Ecto neural progenitor cell (in vitro differentiated cells): ENCODE data around the gene LGMN.
A peak's percentile ranks its signal among the peaks of the same experiment; 100 is the strongest.
"Not testable (repeated sequence)": the region's sequence is repeated elsewhere in the genome, so short reads cannot be mapped to it uniquely, and the experiment has no call there.

Experiments
- DNase-seq: peaks from one replicate; pipeline ENCODE4 v3.0.0-alpha.2; 2018; ENCODE audit warnings: low spot score

Gene LGMN

DNA sequence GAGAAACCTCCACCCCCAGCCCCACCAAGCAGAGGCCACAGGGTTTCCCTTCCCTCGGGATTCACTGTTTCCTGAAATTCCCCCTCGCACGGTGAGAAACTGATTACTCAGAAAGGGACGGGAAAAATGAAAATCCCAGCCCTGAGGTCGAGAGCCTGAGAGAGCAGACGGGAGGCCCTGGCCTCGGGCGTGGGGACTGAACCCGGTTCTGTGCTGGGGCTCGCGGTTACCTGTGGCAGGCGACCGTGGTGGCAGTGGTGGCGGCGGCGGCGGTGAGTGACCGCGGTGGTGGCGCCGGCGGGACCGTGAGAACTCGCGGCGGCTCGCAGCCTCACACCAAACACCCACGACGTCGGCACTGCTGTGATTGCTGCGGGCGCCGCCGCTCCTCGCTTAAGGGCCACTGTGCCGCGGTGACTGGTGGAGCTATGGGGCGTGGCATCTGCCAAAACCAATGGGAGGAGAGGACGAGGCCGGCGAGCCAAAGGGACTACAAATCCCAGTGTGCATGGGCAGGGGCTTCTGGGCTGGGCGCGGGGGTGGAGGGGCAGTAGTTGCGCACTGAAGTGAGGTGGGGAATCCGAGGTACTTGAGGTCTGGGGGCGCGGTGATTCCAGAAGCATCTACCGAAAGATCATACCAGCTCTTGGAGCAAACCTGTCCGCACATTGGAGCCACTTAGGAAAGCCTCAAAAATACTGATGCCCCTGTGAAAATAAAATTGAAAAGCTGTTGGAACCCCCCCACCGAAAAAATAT, at the start of gene LGMN:
TSS of gene LGMN (minus strand) at position 369 of the 758 bp plus-strand sequence. CDS start 15,841 bp downstream, outside the sequence.
- peak; percentile 97 for DNase-seq

GRCh38 chr14:92794961-92795360, 46.5 kb upstream of the LGMN start:
- DNase-seq = no peak

- peak; percentile 53 for DNase-seq
These were observed 46.1 kb upstream of the LGMN start for GRCh38 chr14:92794547-92794941.

DNA sequence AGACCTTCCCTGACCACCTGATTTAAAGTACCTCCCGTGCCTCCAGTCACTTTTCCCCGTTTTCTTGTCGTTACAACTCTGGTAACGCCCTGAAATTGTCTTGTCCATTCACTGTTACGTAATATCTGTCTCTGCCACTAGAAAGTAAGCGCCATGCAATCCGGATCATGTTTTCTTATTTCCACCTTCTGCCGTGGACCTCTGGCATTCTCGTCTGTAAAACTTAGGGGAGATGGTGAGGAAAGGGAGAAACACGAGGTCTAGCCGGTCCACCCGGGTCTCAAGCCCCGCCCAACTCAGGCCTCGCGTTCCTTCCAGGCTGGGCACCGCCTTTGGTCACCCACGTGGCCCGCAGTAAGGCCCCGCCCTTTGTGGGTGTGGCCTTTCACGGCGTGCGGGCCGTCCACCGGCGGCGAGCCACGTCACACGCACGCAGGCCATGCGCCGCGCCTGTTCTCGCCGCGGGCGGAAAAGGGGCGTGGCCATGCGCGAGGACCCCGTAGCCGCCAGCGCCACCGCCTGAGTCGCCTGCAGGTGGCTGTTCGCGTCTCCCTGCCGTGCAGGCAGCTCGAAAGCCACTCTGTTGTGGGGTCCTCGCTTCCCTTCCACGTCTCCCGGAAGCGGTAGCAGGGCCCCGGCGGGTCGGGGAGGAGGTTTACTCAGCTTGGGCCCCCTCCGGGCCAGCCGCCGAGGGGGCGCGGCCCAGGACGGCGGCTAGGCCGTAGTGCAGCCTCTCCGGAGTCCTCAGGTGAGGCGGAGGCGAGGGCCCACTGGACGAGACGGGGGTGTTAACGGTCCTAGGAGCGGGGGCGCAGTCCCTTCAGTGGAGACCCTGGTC, 45.5 kb upstream of the LGMN start, which contains the start of gene GOLGA5:
TSS of gene GOLGA5 (plus strand) at position 597 of the 838 bp plus-strand sequence. CDS start 3,133 bp downstream, outside the sequence.
- DNase-seq = peak; percentile 99

DNA sequence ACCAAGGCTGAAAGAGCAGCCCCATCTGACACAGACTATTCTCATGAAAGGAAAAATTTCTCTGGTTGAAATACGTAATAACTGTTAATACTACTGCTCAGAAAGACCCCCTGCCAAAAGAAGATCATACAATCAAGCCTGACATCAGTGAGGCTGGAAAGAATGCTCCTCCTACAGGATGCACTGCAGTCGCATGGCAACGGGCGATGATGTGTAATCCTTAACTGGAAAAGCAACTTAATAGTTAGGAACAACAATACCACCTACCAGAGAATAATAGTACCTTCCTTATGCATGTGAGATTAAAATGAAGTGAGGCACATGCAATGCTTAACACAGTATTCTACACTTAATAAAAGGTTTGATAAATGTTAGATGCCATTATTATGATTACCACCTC, 44.5 kb upstream of the LGMN start:
- DNase-seq = no peak

- no peak for DNase-seq
These were observed 41.1 kb upstream of the LGMN start for GRCh38 chr14:92789457-92790089.

DNA sequence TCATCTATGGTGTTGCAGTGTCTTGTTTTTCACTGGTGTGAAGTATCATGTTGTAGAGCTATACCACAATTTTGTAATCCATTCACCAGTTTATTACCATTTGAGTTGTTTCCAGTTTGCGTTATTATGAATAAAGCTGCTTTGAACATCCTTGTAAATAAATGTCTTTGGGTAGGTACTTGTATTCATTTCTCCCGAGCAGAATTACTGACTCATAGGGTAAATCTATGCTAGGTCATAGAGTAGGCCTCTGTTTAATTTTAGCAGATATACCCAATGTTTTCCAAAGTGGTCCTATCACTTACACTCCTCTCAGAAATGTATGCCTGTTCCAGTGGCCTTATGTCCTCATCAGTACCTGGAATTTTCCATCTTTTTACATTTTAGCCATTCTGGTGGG, 39.1 kb upstream of the LGMN start:
- no peak for DNase-seq

- DNase-seq = no peak
These were observed 38.0 kb upstream of the LGMN start for GRCh38 chr14:92786427-92786756.

DNA sequence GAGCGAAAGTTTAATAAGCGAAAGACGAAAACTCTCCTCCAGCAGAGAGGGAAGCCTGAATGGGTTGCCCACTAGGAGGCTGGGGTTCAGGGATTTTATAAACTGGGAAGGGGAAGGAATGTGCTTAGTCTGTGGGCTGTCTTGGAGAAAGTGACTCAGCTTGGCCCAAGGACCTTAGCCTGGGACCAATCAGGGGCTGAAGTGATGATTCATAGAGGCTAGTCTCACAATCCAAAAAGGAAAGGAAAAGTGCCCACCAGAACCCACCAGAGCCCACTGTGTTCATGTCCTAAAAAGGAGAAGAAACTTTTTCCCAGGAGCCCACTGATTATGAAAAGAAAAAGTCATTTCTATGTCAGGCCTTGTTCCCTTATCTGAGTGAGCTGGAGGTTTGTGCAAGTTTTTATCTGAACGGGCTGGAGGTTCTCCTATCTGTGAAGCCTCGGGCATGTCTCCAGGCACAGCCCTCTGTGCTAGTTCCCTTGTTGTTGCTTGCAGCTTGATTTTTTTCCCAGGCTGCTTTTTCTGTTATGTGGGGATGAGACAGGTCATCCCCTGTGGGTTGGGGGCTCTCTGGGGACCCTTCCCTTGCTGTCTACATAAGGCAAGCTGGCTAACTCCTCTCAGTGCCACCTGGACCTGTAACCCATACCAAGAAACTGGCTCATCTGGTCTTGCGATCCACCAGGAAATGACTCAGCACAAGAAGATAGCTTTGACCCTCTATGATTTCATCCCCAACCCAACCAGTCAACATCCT, 37.4 kb upstream of the LGMN start:
- DNase-seq = no peak

DNA sequence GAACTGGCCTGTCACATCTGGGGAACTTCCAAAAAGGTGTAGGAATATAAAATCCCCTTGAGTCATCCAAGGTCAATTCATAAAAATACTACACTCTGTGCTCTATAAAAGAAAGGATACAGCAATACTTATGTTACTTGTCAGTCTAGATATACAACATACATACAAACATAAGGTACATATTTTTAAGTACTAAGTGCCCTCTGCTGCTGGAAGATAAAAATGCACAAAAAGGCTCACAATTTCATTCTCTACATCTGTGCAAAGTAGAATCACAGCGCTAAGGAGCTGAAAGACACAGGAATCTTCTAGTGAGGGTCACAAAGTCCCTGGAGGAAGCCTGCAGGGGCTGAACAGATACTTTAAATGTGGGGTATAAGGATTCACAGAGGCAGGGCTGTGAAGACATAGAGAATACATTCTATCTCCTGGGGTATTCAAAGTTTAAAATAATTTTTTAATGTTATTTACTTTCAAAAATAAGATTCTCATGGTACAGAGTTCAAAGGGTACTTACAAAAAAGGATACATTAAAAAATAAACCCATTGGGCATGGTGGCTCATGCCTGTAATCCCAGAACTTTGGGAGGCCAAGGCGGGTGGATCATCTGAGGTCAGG, 35.5 kb upstream of the LGMN start:
- no peak for DNase-seq

DNA sequence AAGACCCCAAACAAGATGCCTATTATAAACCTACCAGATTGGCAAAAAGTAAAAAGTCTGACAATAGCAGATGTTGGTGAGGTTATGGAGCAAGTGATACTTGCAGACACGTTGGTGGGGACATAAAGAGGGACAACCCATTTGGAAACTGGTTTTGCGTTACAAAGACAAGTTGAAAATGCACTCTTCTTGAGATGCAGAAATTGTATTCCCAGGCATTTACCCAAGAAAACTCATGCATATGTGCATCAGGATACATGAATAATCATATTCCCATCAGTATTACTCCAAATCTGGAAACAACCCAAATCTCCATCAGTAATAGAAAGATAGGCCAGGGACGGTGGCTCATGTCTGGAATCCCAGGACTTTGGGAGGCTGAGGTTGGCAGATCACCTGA, 32.9 kb upstream of the LGMN start:
- no peak for DNase-seq

DNA sequence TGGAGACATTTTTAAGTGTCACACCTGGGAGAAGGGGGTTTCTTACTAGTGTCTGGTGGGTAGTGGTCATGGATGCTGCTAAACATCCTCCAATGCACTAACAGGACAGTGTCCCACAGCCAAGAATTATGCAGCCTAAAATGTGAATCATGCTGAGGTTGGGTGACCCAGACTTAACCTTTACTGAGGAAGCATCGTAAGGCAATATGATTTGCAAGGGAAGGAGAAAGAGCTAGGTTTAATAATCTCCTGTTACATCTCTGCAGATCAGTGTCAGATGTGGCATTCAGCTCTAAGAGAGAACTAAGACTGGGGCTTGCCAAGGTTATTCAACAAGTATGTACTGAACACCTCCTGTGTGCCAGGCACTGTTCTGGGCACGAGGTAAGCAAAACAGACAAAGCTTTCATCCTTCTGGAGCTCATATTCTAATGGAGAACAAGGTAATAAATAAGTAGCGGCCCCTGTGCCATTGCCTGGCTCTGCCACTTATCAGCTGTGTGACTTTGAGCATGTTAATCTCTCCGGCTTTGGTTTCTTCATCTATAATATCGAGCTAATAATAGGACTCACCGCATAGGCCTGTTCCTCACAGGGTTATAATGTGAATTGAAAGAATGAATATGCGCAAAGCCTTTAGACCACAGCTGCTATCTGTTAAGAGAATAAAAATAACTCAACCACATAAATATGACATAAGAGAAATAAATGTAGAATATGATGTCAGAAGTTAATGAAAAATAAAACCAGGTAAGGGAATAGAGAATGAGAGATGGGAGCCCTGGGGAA, 32.2 kb upstream of the LGMN start:
- no peak for DNase-seq

GRCh38 chr14:92778868-92779565, 30.6 kb upstream of the LGMN start:
- not testable (repeated sequence) for DNase-seq

DNA sequence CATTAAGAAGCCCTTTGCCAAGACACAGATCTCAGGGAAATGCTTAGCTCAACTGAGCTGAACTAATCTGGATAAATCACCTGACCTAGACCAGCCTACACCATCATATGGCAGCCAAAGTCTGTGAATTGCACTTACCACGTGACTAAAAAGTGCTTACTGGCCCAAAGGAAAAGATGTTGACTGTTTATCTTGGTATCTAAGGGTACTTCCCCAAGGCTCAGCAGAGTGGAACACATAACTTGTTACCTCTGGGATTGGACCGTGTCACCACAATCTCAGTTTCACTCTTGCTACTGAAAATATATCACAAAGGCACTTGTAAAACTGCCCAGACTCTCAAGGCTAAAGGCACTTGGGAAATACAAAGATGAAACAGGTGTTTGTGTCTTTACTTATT, 26.9 kb upstream of the LGMN start:
- DNase-seq = not testable (repeated sequence)

GRCh38 chr14:92774572-92774971, 26.1 kb upstream of the LGMN start:
- no peak for DNase-seq

DNA sequence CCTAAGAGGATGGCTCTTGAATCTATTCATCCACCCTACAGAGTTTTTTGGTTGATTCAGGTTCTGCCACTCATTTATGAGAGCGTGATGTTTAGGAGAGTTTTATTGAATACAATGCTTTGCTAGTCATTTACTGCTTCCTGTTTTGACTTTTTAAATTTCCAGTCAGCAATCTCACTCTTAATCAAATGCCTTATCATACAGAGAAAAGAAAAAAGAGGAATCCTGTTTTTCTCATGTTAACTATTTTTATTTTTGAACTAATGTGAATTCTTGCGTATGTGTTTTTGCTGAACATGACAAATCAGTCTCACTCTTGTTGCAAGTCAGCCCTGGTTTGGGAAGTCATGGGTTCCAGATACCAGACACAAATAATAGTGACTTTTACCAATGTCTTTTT, 22.1 kb upstream of the LGMN start:
- DNase-seq = no peak

DNA sequence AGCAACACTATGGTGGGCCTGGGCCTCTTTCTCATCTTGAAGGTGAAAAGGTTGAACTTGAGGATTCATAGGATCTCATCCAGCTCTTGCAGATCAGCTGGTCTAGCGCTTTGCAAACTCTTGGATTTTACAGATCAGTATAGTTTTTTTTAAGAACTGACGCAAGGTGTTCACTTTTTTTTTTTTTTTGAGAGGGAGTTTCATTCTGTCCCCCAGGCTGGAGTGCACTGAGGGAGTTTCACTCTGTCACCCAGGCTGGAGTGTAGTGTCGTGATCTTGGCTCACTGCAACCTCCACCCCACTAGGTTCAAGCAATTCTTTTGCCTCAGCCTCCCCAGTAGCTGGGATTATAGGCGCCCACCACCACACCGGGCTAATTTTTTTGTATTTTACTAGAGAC, 20.4 kb upstream of the LGMN start:
- no peak for DNase-seq

DNA sequence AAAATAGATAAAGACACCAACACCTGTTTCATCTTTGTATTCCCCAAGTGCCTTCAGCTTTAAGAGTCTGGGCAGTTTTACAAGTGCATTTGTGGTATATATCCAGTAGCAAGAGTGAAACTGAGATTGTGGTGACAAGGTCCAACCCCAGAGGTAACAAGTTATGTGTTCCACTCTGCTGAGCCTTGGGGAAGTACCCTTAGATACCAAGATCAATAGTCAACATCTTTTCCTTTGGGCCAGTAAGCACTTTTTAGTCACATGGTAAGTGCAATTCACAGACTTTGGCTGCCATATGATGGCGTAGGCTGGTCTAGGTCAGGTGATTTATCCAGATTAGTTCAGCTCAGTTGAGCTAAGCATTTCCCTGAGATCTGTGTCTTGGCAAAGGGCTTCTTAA, 19.8 kb upstream of the LGMN start:
- DNase-seq = not testable (repeated sequence)

DNA sequence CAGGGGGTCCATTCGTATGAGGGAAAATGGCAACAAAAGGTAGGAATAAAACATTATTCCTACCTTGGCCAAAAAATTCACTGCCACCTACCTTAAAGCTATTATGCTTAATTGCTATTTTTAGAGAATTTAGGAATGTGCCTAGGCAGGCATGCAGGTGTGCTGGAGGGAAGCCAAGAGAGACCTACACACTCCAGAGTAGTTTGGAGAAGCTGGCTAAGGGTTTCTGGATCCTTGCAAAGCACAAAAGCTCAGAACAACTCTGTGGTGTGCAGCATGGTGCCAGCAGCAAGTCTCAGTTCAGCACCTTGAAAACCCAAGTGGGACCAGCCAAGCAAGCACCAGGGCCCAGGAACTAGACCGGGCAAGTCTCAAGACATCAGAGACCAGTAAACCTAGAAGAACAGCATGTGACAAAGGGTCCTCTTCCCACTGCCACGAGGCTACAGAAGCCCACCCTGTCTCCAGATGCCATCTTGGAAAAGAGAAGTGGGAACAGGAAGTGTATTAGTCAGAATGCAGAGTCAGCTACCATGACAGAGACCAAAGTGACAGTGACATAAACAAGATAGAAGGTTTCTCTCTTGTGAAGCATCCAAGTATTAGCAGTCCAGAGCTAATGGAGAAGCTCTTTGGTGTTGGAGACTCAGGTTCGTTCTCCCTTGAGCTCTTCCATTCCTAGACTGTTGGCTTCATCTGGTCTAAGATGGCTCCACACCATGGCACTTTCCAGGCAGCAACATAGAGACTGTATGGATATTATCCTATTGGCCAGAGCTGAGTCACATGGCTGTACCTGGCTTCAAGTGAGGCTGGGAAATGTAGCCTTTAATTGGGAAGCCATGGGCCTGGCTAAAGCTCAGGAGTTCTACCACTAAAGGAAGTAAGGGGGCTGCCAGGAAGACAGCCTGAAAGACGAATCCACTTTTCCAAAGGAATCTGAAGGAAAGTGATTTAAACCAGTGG, 15.5 kb upstream of the LGMN start:
- DNase-seq = not testable (repeated sequence)
